HTR-8/SVneo (cell line): ENCODE measurements around the gene ZNF282.
"Not testable (repeated sequence)": the region's sequence is repeated elsewhere in the genome, so short reads cannot be mapped to it uniquely, and the experiment has no call there.

Experiments used
- DNase-seq: peaks from one replicate; pipeline ENCODE4 v3.0.0; 2011; ENCODE audit warnings: low spot score, mixed read lengths; ENCODE audit not compliant: insufficient read length
- FAIRE-seq: peaks from 2 replicates; lab custom pipeline; 2011; peaks lifted over from hg19 to GRCh38; lab: Jason Lieb, UNC

Gene ZNF282

DNA sequence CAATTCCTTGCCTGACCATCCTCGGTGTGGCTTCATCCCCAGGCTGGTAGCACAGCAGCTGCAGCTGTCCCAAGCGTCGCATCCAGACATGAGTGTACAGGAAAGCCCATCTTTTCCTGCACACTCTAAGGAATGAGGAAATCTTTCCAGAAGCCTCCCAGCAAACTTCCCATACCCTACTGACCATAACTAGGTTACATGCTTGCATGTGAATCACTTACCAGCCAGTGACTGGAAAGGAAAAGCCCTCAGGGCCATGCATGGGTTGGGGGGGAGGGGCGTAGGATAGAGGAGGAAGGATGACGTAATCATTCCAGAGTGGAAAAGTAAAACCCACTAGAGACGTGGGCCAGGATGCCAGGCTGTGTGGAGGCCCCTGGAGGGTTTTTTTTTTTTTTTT, 25.2 kb downstream of the ZNF282 start:
- no peak for FAIRE-seq

DNA sequence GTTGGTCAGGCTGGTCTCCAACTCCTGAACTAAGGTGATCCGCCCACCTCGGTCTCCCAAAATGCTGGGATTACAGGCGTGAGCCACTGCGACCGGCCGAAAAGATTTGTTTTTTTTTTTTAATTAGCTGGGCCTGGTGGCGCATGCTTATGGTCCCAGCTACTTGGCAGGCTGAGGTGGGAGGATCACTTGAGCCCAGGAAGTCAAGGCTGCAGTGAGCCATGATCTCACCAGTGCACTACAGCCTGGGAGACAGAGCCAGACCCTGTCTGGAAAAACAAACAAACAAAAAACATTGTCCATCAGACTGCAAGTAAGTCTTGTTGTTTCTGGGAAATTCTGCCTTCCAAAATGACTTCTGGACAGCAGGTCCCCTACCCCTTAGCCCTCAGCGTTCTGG, 27.8 kb downstream of the ZNF282 start:
- DNase-seq: no peak
- no peak for FAIRE-seq

More for the DNA sequence above, 25.2 kb downstream of the ZNF282 start:
- DNase-seq: peak; percentile 44

DNA sequence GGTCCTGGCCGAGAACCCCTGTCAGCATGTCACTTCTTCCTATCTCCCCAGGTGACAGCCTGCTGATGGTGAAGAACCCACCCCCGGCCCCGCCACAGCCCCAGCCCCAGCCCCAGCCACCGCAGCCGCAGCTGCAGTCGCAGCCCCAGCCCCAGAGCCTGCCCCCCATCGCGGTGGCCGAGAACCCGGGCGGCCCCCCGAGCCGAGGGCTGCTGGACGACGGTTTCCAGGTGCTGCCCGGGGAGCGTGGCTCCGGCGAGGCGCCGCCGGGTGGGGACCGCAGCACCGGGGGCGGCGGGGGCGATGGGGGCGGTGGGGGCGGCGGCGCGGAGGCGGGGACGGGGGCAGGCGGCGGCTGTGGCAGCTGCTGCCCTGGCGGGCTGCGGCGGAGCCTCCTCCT, 28.4 kb downstream of the ZNF282 start:
- DNase-seq: no peak
- FAIRE-seq: no peak

DNA sequence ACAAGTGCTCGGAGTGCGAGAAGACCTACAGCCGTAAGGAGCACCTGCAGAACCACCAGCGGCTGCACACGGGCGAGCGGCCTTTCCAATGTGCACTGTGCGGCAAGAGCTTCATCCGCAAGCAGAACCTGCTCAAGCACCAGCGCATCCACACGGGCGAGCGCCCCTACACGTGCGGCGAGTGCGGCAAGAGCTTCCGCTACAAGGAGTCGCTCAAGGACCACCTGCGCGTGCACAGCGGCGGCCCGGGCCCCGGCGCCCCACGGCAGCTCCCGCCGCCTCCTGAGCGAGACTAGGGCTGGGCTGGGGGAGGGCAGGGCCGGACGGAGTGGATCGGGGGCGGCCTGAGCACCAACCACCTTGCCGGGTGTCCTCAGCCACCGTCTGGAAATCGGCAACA, 29.0 kb downstream of the ZNF282 start:
- DNase-seq: no peak
- no peak for FAIRE-seq

DNA sequence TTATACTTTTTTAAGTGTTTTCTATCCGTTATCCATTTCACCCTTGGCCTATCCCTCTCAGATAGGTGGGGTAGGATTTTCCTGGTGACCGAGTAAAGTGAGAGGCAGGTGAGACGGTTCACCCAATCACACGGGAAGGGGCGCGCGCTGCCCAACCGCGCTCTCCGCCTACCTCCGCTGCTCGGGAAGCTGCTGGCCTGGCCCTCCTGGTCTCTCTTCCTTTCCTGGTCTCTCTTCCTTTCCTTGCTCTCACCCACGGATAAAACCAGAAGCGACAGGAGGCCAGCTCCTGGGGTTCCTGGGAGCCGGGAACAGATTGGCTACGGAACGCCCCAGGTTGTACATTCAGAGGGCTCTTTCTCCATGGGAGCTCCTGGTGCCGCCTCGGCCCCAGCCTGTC, 29.8 kb downstream of the ZNF282 start:
- DNase-seq (no peak), FAIRE-seq (no peak)

DNA sequence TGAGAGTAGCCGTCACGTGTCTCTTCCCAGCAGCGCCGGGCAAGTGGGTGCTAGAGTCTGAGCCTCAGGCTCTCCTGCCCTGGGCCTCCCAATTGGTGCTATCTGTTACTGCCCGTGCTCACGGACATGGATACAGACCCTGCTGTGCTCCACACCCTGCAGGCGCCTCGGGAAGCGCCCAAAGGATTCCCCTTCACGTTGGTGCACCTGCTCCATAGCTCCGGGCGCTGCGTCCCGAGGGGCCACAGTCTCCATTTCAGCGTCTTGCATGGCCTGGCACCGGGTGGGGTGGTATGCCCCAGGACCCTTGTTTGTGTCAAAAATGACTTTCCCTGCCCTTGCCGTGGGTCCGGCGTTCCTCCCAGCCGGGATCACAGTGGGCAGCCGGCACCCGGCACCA, 30.3 kb downstream of the ZNF282 start:
- DNase-seq: no peak
- FAIRE-seq: no peak

DNA sequence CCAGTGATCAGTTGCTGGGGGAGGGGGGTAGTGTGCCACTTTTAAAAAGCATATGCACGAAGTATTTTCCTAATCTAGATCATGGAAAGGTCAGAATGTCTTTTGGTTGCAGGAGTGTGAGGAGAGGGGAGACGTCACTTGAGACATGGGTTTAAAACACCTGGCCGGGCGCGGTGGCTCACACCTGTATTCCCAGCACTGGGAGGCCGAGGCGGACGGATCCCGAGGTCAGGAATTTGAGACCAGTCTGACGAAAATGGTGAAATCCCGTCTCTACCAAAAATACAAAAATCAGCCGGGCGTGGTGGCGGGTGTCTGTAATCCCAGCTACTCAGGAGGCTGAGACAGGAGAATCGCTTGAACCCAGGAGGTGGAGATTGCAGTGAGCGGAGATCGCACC, 31.0 kb downstream of the ZNF282 start:
- FAIRE-seq, DNase-seq: not testable (repeated sequence)

DNA sequence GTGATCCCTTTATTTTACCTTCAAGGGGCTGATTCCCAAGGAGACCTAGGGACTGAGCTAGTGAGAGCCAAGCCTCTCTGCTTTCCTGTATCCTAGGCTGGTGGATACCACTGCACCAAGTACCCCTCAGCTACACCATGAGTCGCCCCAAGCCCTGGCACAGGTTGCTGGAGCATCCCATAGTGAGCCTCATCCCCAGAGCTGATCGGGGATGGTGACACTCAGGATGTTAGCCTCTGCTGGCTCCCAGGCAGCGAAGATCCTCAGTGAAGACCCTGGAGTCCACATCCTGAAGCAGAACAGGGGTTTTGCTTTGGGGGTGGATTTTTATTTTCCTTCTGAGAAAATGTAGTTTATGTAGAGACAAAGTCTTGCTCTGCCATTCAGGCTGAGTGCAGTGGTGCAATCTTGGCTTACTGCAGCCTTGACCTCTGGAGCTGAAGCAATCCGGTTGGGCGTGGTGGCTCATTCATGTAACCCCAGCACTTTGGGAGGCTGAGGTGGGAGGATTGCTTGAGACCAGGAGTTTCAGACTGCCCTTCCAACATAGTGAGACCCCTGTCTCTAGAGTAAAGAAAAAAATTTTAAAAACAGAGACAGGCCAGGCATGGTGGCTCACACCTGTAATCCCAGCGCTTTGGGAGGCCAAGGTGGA, 31.6 kb downstream of the ZNF282 start:
- FAIRE-seq (no peak), DNase-seq (no peak)

DNA sequence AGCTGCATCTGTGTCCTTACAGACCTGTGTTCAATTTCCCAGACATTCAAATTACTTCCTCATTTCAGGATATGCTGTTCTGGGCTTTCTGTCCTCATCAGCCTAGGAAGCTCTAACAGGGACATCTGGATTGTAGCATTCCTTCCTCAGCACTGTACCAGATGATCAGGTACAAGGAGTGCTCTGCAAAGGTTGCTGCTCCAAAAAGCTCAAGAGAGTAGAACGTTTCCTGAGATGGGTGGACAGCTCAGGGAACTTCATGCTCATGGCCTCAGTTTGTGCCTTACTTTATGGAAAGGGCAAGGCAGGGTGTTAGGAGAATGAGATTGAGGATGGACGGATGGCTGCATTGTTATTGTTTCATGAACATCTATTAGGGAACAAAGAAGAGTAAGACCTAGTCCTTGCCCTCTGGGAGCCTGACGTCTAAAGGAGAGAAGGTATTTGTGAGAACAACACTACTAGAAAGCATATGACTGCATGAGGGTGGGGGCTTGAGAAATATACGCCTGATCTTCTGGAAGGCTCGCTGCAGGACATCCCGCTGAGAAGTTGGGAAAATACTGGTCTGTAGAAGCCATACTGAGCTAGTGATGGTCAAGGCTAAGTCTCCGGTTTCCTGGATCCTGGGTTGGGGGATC, 33.6 kb downstream of the ZNF282 start:
- FAIRE-seq: no peak
- DNase-seq: no peak

DNA sequence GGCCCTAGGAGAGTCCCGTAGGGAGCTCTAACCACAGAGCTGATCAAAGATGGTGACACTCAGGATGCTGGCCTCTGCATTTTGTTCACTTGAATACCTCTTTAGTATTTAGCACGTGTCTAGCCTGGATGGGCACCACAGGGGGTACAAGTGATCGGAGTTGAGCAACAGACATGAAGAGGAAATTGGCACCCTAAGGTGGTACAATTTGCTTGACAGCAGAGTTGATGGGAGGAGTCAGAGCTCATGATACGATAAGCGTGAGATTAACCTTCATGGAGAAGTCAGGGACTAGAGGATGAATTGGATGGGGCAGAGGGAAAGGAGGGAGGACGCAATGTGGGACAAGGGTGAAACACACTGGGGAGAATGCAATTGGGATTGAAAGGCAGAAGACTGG, 34.2 kb downstream of the ZNF282 start:
- FAIRE-seq (no peak), DNase-seq (no peak)

DNA sequence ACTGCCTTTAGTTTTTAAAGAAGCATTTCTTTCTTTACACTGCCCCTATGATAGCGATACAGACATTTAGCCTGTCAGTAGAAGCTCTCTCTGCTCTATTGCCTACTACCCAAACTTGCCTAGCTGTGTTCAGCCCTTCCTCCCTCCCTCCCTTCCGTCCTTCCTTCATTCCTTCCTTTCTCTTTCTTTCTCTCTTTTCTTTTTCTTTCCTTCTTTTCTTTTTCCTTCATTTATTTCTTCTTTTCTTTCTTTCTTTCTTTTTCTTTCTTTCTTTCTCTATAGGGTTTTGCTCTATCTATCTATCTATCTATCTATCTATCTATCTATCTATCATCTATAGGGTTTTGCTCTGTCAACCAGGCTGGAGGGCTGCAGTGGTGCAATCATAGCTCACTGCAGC, 37.0 kb downstream of the ZNF282 start:
- no peak for FAIRE-seq
- DNase-seq: no peak

DNA sequence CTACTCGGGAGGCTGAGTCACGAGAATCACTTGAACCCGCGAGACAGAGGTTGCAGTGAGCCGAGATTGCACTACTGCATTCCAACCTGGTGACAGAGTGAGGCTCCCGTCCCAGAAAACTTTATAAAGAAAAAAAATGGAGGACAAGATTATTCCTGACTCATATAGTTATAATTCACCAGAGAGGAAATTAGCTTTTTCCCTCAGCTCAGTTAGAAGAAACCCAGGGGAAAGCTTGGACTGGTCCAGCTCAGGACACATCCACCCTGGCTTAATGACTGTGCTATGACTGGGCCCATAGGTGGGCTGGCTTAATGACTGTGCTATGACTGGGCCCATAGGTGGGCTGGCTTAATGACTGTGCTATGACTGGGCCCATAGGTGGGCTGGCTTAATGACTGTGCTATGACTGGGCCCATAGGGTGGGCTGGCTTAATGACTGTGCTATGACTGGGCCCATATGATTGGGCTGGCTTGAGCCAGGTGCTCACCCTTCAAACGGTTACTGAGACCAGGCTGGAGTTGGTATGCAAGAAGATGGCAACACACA, 38.4 kb downstream of the ZNF282 start:
- not testable (repeated sequence) for FAIRE-seq
- DNase-seq: peak; percentile 55

DNA sequence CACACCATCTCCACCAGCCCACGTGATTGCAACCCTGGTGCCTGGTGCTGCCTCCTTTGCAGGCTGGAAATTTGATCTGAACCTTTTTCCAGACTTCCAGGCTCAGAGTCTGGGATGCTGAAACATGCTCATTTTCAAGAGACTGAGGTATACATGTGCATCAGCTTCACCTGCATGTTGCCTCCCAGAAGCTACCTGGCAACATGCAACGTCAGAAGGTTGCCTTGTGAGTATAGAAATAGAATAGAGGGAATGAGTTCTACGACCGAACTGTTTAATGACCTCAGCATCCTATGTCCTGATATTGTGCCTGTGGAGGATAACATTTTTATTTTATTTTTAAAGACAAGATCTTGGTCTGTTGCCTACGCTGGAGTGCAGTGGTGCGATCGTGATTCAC, 42.2 kb downstream of the ZNF282 start:
- DNase-seq (no peak), FAIRE-seq (no peak)

DNA sequence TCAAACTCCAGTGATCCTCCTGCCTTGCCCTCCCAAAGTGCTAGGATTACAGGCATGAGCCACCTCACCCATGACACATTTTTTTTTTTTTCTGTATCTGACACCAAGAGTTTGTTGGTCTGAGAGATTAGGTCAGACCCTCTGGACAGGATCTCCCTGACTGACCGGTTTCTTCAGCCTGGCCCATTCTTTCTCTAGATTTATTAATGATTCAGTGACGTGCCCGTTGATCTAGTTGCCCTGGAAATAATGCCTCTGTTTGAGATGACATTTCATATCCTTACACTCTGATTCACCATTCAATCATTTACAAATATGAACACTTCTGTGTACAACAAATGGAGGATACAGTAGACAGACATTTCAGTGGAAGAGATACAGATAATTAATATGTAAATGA, 42.7 kb downstream of the ZNF282 start:
- DNase-seq: no peak
- no peak for FAIRE-seq

DNA sequence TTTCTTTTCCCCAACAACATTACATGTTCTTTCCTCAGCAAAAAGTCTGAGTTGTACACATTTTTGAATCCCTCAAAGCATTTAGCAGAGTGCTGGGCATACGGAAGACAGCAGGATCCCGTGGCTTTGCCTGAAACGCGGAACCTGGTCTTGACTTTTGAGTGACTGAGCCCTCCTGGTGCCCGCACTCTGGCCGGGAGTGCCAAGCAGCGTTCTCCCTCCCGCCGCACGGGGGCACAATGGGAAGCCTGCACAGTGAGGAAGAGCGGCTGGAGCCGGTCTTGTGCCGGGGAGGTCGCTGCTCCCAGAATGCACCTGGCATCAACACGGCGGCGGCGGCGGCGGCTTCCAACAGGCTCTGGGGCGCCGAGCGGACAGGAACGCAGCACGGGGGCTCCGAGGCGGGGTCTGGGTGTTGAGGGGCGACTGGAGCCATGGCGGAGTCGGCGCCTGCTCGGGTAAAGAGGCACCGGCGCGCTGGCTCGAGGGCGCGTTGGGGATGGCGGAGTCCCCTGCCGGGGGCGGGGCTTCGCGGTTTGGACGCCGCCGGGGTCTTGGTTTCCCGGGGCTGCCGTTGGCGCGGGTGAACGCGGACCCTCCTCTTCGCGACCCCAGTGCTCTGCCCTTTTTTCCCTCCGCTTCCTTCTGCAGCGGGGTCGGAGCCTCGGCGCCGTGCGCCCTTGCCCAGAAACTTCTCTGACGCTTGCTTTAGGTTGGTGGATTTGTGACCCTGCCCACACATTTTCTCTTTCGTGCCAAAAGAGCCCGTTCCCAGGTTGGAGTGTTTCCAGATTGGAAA, 44.2 kb downstream of the ZNF282 start, which contains the start of gene ZNF212:
ZNF212 (plus strand) TSS at position 307 of the 799 bp plus-strand sequence; CDS start at position 435, 128 bp downstream.
- FAIRE-seq: no peak

DNA sequence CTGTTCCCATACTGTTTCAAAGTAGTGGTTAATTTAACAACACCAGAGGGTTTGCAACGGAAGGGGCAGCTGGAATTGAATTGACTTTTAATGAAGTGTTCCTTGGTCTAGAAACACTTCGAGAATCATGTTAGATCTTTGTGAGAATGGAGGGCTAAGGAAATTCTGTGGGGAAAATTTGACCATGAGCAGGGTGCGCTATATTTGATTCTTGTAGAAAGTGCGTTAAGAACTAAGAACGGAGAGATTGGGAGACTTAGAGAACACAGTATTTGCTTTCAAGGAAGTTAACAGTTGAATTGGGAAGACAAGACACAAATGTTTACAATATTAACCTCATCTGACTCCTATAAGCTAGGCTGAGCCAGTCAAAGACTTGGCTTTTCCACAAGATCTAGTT, 45.3 kb downstream of the ZNF282 start:
- FAIRE-seq (no peak), DNase-seq (no peak)

More for the DNA sequence above, 44.2 kb downstream of the ZNF282 start, which contains the start of gene ZNF212:
- peak; percentile 93 for DNase-seq

DNA sequence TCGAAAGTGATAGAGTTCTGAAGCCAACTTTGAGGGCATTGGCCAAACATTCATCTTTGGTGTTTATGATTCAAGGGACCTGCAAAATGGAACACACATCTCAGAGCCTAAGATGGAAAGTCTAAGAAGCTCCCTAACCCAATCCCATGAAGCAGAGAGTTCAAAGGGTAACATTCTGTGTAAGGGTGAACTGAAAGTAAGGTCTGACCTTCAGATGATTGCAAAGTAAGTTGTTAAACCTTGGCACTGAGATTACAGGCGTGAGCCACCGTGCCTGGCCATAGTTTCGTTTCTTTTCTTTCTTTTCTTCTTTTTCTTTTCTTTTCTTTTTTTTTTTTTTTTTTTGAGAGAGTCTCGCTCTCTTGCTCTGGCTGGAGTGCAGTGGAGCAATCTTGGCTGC, 46.4 kb downstream of the ZNF282 start:
- FAIRE-seq (no peak), DNase-seq (no peak)

DNA sequence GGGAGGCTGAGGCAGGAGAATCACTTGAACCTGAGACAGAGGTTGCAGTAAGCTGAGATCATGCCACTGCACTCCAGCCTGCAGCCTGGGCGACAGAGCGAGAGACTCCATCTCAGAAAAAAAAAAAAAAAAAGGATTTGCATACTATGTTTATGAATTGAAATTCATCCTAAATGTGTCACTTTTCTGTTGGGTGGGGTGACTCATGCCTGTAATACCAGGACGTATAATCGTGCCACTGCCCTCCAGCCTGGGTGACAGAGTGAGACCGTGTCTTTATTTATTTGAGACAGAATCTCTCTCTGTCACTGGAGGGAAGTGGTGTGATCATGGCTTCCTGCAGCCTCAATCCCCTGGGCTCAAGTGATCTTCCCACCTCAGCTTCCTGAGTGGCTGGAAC, 49.9 kb downstream of the ZNF282 start:
- DNase-seq: no peak
- no peak for FAIRE-seq

DNA sequence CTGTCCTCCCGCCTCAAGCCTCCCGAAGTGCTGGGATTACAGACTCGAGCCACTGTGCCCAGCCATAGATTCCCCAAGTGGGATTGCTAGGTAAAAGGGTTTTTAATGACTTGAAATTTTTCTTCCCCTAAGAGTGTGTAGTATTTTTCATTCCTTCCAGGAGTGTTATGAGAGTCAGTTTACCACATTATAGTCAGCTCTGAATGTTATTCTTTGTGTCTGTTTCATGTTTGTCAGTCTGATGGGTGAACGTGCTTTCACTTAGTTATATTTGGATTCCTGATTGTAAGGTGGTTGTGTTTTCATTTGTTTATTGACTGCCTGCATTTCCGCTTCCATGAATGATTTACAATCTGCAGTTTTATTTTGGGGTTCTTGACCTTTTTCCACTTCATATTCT, 50.4 kb downstream of the ZNF282 start:
- DNase-seq (no peak), FAIRE-seq (no peak)

DNA sequence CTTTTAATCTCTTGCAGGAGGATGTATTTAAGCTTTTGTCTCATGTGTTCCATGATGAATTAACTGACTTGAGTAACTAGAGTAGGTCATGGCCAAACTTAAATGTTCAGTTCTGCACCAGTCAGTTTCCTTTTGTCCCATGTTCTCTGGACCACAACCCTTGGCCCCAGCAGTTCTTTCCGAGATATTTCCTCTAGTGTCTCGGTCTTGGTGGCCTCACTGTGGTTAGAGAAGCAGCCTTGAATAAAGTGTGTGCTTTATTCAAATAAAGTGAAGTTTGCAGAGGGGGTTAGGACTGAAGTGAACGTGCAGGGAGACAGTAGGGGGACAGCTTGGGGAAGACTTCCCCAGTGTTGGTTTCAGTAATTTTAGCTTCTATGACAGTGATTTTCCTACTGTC, 53.4 kb downstream of the ZNF282 start:
- no peak for DNase-seq
- no peak for FAIRE-seq

DNA sequence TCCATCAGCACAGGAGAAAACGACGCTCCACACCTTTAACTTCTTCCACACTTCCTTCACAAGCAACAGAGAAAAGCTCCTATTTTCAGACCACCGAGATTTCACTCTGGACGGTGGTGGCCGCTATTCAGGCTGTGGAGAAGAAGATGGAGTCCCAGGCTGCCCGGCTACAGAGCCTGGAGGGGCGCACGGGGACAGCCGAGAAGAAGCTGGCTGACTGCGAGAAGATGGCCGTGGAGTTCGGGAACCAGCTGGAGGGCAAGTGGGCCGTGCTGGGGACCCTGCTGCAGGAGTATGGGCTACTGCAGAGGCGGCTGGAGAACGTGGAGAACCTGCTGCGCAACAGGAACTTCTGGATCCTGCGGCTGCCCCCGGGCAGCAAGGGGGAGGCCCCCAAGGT, 54.8 kb downstream of the ZNF282 start:
- not testable (repeated sequence) for DNase-seq, FAIRE-seq
